Measurements from ENCODE around the gene AFF3. TPM values are rescaled to one million over a fixed set of nuclear protein-coding genes. Genes with fewer than 3 reads are reported as not detected.

The AFF3 gene
- total and polyA plus RNA-seq, 8 donors, result 16.4 to 42.0 (median 21.4) TPM

GRCh38 chr2:99771681-99772333, 370.6 kb downstream of the AFF3 start:
- H3K36me3 ChIP-seq, result no peaks in the 10 kb centered on the region
- peak overlapping the region in 1 of 2 donors; percentile 85 for H3K27ac ChIP-seq
- no peak overlapping the region for H3K4me3 ChIP-seq
- DNase-seq (peak in 2 of 4 donors; percentile 68 to 88), ATAC-seq (peak; percentile 68)
- TF ChIP-seq CTCF (IDR thresholded peaks at IDR 0.05), result no peak
- H3K9me3 ChIP-seq, result no peaks in the 10 kb centered on the region
- peaks cover 0 to 40% of the 10 kb centered on the region in 2 donors for H3K4me1 ChIP-seq
- no peaks in the 10 kb centered on the region for H3K27me3 ChIP-seq
- intact Hi-C loops (cut with DNase I), result no loop called here

- no peak for TF ChIP-seq CTCF (IDR thresholded peaks at IDR 0.05)
- no peak for ATAC-seq
Measured at GRCh38 chr2:99770876-99771275, 371.5 kb downstream of the AFF3 start.

GRCh38 chr2:99765731-99766318, 376.6 kb downstream of the AFF3 start:
- no peaks in the 10 kb centered on the region for H3K27me3 ChIP-seq
- no peak overlapping the region for H3K4me3 ChIP-seq
- intact Hi-C loops (cut with DNase I), result no loop called here
- no peak for DNase-seq
- H3K27ac ChIP-seq, result no peak overlapping the region
- no peak for TF ChIP-seq CTCF (IDR thresholded peaks at IDR 0.05)
- H3K36me3 ChIP-seq, result no peaks in the 10 kb centered on the region
- no peaks in the 10 kb centered on the region for H3K9me3 ChIP-seq
- no peak for ATAC-seq
- H3K4me1 ChIP-seq, result peaks cover 0 to 14% of the 10 kb centered on the region in 2 donors

More at GRCh38 chr2:99770876-99771275, 371.5 kb downstream of the AFF3 start:
- Histone ChIP-seq H3K36me3 (no peaks in the 10 kb centered on the region), H3K27me3 (no peaks in the 10 kb centered on the region), H3K4me1 (peaks cover 0 to 40% of the 10 kb centered on the region in 2 donors), H3K27ac (peak overlapping the region in 1 of 2 donors; percentile 85), H3K9me3 (no peaks in the 10 kb centered on the region), H3K4me3 (no peak overlapping the region)
- intact Hi-C loops (cut with DNase I), result no loop called here
- DNase-seq, result no peak

GRCh38 chr2:99763764-99764163, 378.6 kb downstream of the AFF3 start:
- Histone ChIP-seq H3K27me3 (no peaks in the 10 kb centered on the region), H3K27ac (no peak overlapping the region), H3K4me3 (no peak overlapping the region), H3K9me3 (no peaks in the 10 kb centered on the region), H3K36me3 (no peaks in the 10 kb centered on the region), H3K4me1 (peaks cover 0 to 7% of the 10 kb centered on the region in 2 donors)
- ATAC-seq, result no peak
- no peak for DNase-seq
- intact Hi-C loops (cut with DNase I), result no loop called here
- TF ChIP-seq CTCF (IDR thresholded peaks at IDR 0.05), result no peak

GRCh38 chr2:99762714-99763113, 379.7 kb downstream of the AFF3 start:
- ATAC-seq (no peak), DNase-seq (no peak)
- no peaks in the 10 kb centered on the region for H3K27me3 ChIP-seq
- peaks cover 0 to 7% of the 10 kb centered on the region in 2 donors for H3K4me1 ChIP-seq
- no peaks in the 10 kb centered on the region for H3K36me3 ChIP-seq
- intact Hi-C loops (cut with DNase I), result no loop called here
- no peaks in the 10 kb centered on the region for H3K9me3 ChIP-seq
- H3K27ac ChIP-seq, result no peak overlapping the region
- H3K4me3 ChIP-seq, result no peak overlapping the region
- no peak for TF ChIP-seq CTCF (IDR thresholded peaks at IDR 0.05)

Data from left lung (tissue), 10 donors.